HG02571 (cell line): ENCODE measurements around the gene FN3K.

Source experiments
- ATAC-seq: cut with Tn5 transposase; IDR thresholded peaks from one replicate; pipeline ENCODE4 v1.9.1; 2021; ENCODE audit warnings: mild to moderate bottlenecking, moderate library complexity; ENCODE audit not compliant: unreplicated experiment

The FN3K gene

DNA sequence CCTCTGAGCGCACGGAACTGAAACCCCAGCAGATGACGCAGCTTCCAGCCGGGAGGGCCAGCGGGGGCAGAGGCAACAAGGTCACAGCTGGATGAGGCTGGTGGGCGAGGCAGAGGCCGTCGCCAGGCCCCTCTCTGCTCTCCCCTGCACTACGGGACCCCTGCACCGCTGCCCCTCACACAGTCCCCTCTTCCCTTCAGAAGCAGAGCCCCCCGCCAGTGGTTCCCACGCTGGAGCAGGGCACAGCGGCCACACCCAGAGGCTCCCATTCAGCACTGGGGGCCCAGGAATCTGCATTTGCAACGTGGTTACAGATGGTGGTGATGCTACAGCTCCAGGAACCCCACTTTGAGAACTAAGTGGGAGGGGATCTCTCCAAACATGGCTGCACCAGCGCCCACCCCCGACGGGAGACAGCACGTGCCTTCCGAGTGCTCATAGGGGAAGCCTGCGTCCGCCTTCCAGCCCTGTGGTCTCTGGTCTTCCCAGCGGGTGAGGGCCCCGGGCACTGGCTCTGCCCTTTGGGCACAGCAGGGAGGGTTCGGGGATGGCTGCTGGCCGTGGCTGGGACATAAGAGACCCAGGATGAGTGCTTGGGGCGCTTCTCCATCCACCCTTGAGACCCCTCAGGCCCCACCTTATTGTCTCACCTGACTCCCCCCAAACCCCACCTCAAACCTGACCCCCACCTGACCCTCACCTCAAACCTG, 32.2 kb upstream of the FN3K start:
- ATAC-seq, result no peak

GRCh38 chr17:82703935-82704865, 31.2 kb upstream of the FN3K start:
- ATAC-seq, result no peak

DNA sequence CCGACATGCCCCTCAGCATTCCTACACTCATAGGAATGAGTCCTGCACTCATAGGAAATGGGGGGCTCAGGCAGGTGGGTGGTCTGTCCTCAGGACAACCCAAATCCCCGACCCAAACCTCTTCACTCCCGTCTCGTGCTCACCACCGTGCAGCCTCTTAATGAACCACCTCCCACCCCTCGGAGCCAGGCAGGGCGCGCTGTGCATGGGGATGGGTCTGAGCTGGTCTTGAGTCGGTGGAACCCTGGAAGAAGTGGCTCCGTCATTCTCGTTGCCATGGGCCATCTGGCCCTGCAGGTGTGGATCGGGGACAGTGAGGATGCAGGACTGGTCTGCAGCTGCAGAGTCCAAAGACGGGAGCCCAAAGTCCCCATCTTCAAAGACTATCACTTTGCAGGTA, 30.5 kb upstream of the FN3K start:
- no peak for ATAC-seq

DNA sequence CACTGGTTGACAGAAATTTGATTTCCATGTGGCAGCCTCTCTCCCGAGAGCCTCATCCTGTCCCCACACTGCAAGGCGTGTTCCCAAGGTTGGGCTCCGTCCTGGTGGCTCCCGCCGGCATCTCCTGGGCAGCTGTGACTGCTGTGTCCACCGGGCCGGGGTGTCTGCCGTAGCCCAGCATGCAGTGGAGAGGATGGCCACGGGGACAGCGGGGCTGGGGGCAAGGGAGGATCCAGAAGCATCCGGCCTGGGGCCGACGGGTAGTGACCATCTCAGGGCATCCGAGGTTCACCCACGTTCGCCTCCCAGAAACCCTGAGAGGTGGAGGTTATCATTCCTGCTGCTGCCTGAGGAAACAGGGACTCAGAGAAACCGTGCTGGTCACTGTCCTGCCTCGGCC, 29.7 kb upstream of the FN3K start:
- ATAC-seq, result no peak

DNA sequence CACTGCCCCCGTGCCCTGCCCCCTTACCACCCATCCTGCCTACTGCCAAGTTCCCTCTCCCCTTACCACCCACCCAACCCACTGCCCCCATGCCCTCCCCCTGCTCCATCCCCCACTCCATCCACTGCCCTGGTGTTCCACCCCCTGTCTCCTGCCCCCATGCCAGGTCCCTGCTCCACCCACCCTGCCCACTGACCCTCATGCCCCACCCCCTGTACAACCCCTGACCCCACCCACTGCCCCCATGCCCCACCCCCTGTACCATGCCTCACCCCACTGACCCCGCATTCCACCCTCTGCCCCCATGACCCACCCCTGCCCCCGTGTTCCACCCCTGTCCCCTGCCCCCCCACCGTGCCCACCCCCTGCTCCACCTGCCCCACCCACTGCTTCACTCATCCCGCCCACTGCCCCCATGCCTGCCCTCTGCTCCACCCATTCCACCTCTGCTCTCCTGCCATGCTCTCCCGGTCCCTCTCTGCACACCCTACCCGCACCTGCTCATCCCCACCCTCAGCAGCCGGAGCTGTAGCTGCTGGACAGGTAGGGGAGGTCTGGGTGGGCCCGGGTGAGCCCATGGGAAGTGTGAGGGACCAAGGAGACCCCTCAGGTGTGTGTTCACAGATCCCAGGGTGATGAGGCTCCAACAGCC, 26.3 kb upstream of the FN3K start:
- ATAC-seq, result no peak

- no peak for ATAC-seq
Measured at GRCh38 chr17:82709676-82710498, 25.5 kb upstream of the FN3K start.

DNA sequence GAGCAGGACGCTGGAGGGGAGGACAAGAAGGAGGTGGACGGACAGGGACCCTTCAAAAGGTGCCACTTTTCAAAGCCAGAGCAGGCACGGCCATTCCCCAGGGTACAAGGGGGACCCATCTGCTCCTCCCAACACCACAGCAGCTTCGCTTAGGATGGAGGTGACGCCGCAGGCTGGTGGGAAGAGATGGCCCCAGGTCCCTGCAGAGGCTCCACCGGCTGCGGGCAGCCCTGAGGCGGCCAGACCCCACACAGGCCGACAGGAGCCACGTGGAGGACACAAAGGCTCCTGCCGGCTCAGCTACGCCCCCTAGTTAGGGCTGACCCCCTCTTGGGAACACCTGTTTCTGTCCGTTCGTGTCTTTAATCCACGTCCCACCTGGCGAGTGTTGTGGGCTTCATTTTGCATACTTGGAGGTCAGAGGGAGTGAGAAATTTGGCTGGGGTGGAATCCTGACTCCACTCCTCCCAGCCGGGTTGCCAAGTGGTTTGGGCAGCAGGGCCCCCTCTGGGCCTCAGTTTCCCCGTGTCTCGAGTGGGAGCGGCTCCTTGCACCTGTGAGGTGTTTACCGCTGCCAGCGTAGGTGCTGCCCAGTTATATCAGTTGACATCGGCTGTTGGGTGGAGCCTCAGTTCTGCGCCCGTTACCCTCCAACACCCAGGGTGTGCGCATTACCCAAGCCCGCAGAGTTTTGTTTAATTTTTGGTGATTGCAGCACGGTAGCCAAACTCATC, 24.7 kb upstream of the FN3K start:
- ATAC-seq, result no peak

- no peak for ATAC-seq
Measured at GRCh38 chr17:82713071-82713723, 22.2 kb upstream of the FN3K start.

DNA sequence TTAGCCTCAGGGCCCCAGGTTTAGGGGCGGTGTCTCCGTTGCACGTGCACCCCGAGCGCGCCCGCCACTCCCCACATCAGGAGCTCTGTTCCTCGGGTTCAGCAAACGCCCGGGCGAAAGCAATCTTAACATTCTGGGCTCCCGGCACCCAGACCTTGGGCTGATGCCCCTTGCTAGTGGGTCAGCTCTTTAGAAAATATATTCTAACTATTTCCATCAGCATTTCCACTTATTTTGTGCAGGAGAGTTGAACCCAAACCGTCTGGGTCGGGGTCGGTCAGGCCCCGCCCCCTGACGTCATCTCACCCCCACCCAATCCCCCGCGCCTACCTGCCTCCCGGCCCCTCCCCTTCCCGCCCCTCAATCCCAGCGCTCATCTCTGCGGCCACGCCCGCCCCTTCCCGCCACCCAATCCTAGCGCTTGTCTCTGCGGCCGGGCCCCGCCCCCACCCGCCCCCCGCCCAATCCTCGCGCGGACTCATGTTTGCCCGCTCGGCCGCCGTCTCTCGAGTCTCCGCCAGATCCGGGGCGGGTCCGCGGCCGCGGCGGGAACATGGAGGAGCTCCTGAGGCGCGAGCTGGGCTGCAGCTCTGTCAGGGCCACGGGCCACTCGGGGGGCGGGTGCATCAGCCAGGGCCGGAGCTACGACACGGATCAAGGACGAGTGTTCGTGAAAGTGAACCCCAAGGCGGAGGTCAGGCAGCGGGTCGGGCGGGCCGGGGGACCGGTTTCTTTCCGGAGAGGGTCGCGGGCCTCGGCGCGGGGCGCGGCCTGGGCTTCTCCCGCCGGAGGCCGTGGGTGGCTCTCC, 19.0 kb upstream of the FN3K start, which contains the start of gene FN3KRP:
FN3KRP (plus strand) TSS at position 504 of the 808 bp plus-strand sequence; CDS start at position 554, 50 bp downstream.
- ATAC-seq, result peak; percentile 49

- no peak for ATAC-seq
Measured at GRCh38 chr17:82718986-82719685, 16.3 kb upstream of the FN3K start.

DNA sequence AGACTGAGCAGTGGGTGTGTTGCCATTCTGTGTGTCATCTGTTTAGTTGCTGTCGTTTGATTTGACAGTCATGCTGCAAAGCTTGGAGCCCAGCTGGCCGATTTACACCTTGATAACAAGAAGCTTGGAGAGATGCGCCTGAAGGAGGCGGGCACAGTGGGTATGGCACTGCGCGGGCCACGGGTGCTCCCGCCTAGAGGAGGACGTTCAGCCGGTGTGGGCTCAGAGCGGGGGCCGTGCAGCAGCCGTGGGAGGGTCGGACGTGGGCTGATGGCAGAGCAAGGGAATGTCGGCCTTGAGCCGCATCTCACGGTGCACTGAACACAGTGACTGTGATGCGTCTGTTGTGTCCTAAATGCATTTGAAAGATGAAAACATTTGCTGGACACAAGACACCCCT, 15.2 kb upstream of the FN3K start:
- no peak for ATAC-seq

- ATAC-seq, result no peak
Measured at GRCh38 chr17:82722341-82723013, 12.9 kb upstream of the FN3K start.

- ATAC-seq, result no peak
Measured at GRCh38 chr17:82723169-82723807, 12.1 kb upstream of the FN3K start.

DNA sequence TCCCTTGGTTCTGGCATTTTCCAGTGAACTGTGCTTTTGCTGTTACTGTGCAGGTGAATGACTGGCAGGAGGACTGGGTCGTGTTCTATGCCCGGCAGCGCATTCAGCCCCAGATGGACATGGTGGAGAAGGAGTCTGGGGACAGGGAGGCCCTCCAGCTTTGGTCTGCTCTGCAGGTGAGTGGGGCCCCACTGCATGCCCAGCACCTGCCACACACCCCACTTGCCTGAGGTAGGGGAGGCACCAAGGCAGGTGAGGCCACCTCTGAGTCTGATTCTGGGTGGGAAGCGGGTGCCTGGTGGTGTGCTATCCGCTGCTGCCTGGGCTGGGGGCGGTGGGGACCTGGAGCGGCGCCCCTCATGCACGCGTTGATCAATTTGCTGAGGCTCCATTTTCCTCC, 9.0 kb upstream of the FN3K start:
- no peak for ATAC-seq

GRCh38 chr17:82729479-82730260, 5.7 kb upstream of the FN3K start:
- no peak for ATAC-seq

- no peak for ATAC-seq
Measured at GRCh38 chr17:82732118-82732743, 3.2 kb upstream of the FN3K start.
